Measurements from ENCODE around the gene SEMA5A. TPM values are rescaled to one million over a fixed set of nuclear protein-coding genes. Genes with fewer than 3 reads are reported as not detected.

The SEMA5A gene
- total RNA-seq, 6 experiments from 2014 or later = 54.2 to 69.7 (median 59.9) TPM

DNA sequence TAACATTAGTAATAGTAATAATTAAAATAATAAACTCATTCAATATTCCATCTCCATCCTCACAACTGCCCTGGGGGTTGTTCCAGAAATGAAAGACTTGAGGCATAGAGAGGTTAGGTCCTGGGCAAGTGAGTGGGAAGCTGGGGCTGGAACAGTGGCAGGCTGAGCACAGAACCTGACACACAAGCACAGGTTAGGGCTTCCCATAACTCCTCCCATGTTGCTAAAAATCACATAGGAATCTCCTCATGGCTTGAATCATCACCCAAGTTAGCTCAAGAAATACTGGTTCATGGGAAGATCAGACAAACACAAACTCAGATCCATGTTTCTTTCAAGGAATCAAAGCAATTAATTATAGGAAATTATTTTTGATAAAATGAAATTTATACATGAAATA lies 487.7 kb downstream of the SEMA5A start:
- no peaks in the 10 kb centered on the region for H3K9me3 Mint-ChIP-seq
- DNase-seq = no peak
- no peak for TF ChIP-seq CTCF (IDR thresholded peaks at IDR 0.05)
- peaks cover 71% of the 10 kb centered on the region for H3K4me1 Mint-ChIP-seq (ENCODE audit: low read depth)
- H3K36me3 Mint-ChIP-seq (ENCODE audit: low read depth) = peaks cover 24% of the 10 kb centered on the region
- H3K4me3 Mint-ChIP-seq = no peak overlapping the region
- 0 out of 2 replicates have a peak, but pooled peaks cover under 1% of the 10 kb centered on the region for H3K27me3 Mint-ChIP-seq (ENCODE audit: insufficient read depth)
- H3K27ac Mint-ChIP-seq = peak overlapping the region; percentile 95

- no peaks in the 10 kb centered on the region for H3K27me3 Mint-ChIP-seq (ENCODE audit: insufficient read depth)
- peaks cover 19% of the 10 kb centered on the region for H3K36me3 Mint-ChIP-seq (ENCODE audit: low read depth)
- peak; percentile 42 for TF ChIP-seq CTCF (IDR thresholded peaks at IDR 0.05)
- no peak overlapping the region for H3K4me3 Mint-ChIP-seq
- no peak for DNase-seq
- peak overlapping the region; percentile 95; the same call in 1 of the 2 replicates for H3K27ac Mint-ChIP-seq
- no peaks in the 10 kb centered on the region for H3K9me3 Mint-ChIP-seq
- H3K4me1 Mint-ChIP-seq (ENCODE audit: low read depth) = peaks cover 71% of the 10 kb centered on the region
These were observed 488.4 kb downstream of the SEMA5A start for GRCh38 chr5:9057406-9058000.

DNA sequence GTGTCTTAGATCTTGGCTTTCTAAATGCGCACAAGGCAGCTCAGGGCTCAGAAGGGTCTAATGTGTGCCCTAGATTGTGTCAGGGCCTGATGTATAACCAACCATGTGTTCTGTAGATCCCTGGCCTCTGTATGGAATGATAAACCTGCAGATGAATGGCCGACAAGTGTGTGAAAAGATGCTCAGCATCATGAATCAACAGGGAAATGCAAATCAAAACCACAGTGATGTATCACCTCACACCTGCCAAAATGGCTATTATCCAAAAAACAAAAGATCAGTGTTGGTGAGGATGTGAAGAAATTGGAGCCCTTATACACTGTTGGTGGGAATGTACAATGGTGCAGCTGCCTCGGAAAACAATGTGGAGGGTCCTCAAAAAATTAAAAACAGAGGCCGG lies 489.8 kb downstream of the SEMA5A start:
- Mint-ChIP-seq H3K4me3 (no peak overlapping the region), H3K4me1 (ENCODE audit: low read depth) (peaks cover 65% of the 10 kb centered on the region), H3K9me3 (no peaks in the 10 kb centered on the region), H3K36me3 (ENCODE audit: low read depth) (peaks cover 14% of the 10 kb centered on the region), H3K27me3 (ENCODE audit: insufficient read depth) (no peaks in the 10 kb centered on the region), H3K27ac (no peak overlapping the region)
- no peak for TF ChIP-seq CTCF (IDR thresholded peaks at IDR 0.05)
- no peak for DNase-seq

DNA sequence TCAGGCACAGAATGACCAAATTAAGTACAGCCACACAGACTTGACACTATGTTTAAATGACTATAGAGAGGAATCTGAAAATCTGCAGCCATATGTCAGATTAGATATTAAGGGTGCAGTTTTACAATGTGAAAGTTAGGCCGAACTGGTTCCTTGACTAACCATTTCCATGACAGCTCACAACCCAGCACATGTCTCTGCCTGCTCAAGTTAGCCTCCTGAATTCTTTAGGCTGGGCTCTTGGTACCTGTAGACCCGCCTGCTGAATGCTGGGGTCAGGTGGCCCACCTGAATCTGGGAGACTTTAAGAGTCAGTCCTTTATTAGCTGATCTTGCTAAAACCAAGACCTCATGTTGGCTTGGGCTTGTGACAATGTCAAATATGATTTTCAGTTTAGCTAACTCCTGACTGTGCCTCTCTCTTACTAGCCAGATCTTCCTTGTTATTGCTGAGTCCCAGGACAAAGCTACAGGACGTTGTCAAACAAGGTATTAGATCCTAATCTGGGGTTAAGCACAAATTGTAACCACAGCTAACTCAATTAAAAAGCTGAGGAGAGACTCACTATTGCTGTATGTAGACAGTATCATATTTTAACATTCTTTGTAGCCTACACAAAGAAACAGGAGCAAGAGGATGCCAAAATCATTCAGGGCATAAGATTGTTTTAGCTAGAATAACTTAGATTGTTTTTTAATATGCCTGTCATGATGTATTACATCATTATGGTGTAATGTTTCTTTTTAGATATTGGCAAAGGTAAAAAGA lies 490.9 kb downstream of the SEMA5A start:
- no peak for TF ChIP-seq CTCF (IDR thresholded peaks at IDR 0.05)
- peak; percentile 42 for DNase-seq
- Mint-ChIP-seq H3K36me3 (ENCODE audit: low read depth) (peaks cover 21% of the 10 kb centered on the region), H3K4me3 (no peak overlapping the region), H3K27me3 (ENCODE audit: insufficient read depth) (no peaks in the 10 kb centered on the region), H3K9me3 (no peaks in the 10 kb centered on the region), H3K27ac (peak overlapping the region; percentile 56), H3K4me1 (ENCODE audit: low read depth) (peaks cover 55% of the 10 kb centered on the region)

DNA sequence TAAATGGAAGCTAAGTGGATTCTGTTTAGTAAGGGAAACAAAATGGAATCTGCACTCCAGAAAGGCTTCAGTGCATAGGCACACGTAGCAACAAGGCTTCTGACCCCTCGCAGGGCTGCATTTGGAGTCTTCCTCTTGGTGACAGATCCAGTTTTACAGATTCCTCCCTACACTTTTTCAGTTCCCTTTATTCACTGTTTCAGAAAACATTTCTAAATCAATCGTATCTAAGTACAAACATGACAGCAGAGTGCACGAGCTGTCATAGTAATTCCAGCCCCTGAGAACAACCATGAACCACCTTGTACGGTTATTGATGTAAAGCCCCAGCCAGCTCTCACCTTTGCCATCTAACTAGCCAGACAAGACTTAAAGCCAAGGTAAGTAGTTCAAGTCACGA lies 491.6 kb downstream of the SEMA5A start:
- H3K9me3 Mint-ChIP-seq = no peaks in the 10 kb centered on the region
- no peak for DNase-seq
- no peak overlapping the region for H3K4me3 Mint-ChIP-seq
- no peaks in the 10 kb centered on the region for H3K27me3 Mint-ChIP-seq (ENCODE audit: insufficient read depth)
- peaks cover 27% of the 10 kb centered on the region for H3K36me3 Mint-ChIP-seq (ENCODE audit: low read depth)
- peak overlapping the region; percentile 56; the same call in 1 of the 2 replicates for H3K27ac Mint-ChIP-seq
- H3K4me1 Mint-ChIP-seq (ENCODE audit: low read depth) = peaks cover 50% of the 10 kb centered on the region
- no peak for TF ChIP-seq CTCF (IDR thresholded peaks at IDR 0.05)

Measured in HFFc6 (cell line).